Measurements from ENCODE around the gene PIM3.
"Not testable (repeated sequence)": the region's sequence is repeated elsewhere in the genome, so short reads cannot be mapped to it uniquely, and the experiment has no call there.

Gene PIM3

DNA sequence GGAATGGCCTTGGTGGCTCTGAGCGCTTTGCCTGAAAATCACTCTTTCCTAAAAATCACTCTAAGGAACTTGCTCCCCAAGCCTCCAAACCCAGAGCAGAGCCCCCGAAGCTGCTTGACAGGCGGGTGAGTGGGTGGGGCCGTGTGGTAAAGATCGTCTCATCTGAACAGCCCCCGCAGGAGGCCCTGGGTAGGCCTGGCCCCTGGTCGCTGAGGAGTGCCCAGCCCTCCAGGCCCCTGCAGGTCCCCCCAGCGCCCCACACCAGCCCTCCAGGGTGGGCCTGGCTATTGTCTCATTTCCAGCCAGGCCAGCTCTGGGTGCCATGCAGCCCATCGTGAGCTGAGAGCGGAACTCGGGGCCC lies 17.2 kb upstream of the PIM3 start:
- DNase-seq (ENCODE audit: low read depth in 2 of 2): no peak

DNA sequence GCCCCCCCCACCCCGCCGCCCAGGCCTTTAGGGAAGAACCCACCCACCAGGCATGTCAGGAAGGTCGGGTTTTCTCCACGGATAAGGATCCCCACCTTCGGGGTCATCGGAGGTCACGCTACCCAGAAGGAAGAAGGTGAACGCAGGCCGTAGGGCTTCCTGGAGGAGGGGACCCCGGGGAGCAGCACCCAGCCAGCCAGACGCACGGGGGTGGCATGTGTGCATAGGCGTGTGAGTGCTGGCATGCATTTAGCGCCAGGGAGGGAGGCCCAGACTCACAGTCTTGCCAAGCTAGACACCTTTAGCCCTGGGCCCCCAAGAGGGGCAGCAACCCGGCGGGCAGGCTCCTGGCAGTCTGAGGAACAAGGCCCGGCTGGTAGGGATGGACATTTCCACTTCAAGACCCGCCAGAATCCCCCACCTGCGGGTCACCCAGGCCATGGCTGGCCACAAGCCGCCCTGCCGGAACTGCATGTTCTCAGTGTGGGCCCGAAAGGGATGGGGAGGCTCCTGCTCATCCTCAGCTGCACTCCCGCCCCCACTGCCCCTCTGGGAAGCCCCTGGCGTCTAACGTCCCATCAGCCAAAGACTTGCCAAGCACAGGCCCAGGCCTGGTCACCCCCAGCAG lies 16.7 kb upstream of the PIM3 start:
- DNase-seq (ENCODE audit: low read depth in 2 of 2): no peak

DNA sequence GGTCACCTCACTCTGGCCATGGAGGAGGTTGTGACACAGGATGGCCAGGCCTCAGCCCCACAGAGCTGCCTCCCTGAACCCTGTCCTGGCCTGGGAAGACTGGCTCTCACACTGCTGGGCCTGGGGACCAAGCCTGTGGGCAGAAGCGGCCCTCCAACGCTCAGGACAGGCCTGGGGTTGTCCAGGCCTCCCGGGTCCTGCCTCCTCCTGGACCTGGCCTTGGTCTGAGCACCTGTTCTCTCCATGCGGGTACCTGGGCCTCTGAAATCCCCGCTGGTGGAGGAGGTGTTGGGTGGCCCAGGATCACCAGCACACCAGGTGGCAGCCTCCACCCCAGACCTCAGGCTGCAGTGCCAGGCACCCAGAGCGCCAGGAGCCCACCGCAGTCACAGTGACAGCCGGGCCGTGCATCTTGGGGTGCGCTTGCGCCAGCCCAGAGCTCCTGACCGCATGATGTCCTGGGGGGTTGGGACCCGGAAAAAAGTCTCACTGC lies 16.1 kb upstream of the PIM3 start:
- DNase-seq (ENCODE audit: low read depth in 2 of 2): no peak

DNA sequence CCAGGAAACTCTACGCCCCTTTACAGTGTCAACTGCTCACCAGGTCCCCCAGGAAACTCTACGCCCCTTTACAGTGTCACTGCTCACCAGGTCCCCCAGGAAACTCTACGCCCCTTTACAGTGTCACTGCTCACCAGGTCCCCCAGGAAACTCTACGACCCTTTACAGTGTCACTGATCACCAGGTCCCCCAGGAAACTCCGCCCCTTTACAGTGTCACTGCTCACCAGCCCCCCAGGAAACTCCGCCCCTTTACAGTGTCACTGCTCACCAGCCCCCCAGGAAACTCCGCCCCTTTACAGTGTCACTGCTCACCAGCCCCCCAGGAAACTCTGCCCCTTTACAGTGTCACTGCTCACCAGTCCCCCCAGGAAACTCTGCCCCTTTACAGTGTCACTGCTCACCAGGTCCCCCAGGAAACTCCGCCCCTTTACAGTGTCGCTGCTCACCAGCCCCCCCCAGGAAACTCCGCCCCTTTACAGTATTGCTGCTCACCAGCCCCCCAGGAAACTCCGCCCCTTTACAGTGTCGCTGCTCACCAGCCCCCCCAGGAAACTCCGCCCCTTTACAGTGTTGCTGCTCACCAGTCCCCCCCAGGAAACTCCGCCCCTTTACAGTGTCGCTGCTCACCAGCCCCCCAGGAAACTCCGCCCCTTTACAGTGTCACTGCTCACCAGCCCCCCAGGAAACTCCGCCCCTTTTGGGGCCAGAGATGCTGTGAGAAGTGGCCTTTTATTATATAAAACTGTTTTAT lies 15.4 kb upstream of the PIM3 start:
- not testable (repeated sequence) for DNase-seq (ENCODE audit: low read depth in 2 of 2)

DNA sequence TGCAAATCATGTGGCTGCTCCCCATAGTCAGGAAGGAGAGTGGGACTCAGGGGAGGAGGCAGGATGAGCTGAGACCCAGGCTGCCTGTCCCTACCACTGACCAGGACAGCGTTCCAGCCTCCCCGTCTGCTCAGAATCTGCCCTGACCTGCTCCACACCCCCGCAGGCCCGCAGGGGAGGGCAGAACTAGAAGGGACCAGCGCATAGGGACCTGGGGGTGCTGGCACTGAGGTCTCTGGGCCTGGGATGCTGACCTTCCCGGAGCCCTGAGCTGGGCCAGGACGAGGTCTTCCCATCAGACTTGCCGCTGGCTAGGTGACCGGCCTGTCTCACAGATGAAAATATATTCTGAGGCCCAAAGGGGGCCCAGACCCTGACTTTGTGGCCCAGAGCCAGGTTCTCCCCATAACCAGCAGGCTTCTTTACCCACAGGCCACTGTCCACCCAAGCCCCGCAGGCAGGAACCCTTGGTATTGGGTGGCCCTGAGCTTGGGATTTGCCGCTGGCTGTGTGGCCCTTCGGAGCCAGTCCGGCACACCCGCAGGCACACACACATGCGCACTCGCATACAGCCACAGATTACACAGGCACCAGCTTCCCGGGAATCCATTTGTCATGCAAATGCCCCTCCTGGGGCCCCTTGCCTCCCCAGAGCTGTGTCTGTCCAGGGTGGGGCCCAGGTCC lies 13.8 kb upstream of the PIM3 start:
- DNase-seq (ENCODE audit: low read depth in 2 of 2): no peak

DNA sequence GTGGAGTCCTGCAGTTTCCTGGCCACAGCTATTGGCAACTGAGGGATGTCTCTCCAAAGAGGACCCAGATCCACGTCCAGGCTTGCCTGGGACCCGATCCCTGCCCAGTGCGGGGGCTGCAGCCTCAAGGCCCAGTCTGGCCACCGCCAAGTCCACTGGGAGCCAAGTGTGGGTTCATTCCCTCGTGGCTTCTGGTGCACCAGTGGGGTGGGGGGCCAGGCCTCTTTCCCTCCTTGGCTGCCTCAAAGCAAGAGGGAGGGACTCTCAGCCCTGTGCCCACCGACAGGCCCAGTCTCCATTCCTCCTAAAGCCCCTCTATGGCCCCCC lies 13.3 kb upstream of the PIM3 start:
- no peak for DNase-seq (ENCODE audit: low read depth in 2 of 2)

DNA sequence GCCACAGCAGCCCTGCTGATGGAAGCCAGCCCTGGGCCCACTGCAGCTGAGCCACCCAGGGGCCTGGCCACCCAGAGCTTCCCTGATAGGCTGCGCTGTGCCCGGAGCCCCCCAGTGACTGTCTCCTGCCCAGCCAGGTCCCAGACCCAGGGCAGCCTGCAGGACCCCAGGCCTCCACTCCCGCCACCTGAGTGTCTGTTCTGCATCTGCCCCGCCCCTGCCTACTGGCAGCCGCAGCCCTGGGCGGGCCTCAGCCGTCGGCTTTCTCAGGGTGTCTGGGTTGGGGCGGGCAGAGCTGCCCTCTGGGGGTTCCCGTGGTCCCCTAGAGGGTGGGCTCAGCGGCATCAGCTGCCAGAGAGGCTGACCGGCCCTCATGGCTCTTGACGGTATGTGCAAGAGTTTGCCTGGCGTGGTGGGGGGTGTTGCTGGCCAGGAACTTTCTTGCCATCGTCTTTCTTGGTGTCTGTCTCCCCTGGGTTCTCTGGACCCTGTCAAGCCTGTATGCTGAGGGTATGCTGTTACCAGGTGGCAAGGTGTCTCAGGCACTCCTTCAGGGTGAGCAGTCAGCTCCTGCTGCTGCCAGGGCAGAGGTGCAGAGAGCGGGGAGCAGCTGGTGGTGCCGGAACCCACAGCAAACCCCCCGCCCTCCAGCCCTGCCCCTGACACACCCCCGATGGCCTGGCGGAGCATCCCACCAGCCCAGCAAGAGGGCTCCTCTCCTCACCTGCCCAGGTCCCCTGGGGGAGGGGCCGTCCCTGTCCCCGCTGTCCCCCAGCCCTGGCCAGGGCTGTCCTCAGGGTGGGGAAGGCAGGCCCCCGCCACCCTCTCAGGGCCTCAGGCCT lies 12.2 kb upstream of the PIM3 start:
- no peak for DNase-seq (ENCODE audit: low read depth in 2 of 2)

DNA sequence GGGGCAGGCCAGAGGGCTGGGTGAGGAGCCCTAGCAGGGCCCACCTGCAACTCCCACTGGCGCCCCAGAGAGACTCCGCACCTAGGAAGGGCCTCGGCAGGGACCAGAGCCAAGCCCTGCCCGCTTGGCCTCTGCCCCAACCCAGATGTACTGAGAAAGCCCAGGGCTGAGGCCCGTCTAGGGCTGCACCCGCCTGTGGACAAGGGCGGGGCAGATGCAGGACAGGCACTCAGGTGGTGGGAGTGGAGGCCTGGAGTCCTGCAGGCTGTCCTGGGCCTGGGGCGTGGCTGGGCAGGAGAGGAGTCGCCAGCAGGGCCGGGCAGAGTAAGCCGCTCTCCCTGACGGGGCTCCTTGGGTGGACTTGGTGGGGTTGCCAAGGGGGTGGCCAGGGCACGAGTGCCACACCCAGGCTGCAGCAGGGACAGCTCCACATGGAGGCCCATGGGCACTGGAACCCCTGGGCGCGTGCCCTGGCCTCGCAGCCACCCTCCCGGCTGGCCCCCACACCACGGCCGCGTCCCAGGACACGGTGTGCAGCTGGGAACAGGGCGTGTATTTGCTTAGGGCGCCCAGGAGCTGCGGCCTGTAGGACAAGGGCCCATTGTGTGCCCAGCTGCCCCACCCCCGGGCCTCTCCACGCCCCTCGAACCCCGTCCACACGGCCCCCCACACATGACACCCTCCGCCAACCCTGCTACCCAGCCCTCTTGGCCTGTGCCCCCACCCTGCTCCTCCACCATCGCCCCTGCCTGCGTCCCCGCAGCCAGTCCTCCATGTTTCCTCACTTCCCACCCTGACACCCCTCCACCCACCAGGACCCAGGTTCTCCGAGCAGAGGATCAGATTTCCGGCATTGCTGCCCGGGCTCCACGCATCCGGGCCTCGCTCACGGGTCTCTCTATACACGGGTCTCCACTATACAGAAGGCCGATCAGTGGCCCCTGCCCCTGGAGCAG lies 11.3 kb upstream of the PIM3 start:
- DNase-seq (ENCODE audit: low read depth in 2 of 2): no peak

DNA sequence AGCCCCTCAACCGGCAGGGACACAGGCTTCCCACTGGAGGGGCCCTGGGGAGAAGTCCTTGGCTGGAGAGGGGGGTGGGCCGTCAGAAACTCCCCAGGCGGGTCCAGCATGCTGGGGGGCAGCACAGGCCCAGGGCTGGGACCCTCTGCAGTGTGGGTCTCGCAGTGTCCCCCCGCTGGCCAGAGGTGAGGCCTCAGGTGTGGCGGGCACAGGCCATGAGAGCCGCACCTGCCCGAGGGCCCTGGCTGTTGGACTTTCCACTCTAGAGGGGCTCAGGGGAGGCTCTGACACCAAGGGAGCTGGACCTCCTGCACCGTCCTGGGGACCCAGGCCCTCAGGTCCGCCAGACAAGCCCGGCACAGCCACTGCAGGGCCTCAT lies 10.7 kb upstream of the PIM3 start:
- DNase-seq (ENCODE audit: low read depth in 2 of 2): no peak

DNA sequence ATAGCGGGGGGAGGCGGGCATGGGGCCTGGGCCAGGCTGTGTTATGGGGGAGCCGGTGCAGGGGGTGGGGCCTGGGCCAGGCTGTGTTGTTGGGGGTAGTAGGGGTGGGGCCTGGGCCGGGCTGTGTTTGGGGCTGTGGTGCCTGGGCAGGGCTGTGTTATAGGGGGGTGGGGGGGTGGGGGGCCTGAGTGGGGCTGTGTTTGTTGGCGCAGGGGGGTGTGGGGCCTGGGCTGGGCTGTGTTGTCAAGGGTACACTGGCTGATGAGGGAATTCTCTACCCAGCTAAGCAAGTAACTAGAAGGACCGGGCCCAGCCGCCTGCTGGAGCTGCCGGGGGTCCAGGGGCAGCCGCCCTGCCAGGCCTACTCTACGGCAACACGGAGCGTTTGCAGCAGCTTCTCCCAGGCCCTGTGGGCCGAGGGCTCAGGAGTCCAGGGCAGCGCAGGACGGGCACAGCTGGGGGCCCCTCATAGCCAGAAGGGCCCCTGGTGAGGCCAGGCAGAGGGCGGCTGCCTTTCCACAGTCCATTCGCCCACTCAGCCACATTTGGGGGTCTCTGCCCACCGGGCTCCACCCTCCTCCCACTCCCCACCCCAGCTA lies 10.1 kb upstream of the PIM3 start:
- DNase-seq (ENCODE audit: low read depth in 2 of 2): no peak

DNA sequence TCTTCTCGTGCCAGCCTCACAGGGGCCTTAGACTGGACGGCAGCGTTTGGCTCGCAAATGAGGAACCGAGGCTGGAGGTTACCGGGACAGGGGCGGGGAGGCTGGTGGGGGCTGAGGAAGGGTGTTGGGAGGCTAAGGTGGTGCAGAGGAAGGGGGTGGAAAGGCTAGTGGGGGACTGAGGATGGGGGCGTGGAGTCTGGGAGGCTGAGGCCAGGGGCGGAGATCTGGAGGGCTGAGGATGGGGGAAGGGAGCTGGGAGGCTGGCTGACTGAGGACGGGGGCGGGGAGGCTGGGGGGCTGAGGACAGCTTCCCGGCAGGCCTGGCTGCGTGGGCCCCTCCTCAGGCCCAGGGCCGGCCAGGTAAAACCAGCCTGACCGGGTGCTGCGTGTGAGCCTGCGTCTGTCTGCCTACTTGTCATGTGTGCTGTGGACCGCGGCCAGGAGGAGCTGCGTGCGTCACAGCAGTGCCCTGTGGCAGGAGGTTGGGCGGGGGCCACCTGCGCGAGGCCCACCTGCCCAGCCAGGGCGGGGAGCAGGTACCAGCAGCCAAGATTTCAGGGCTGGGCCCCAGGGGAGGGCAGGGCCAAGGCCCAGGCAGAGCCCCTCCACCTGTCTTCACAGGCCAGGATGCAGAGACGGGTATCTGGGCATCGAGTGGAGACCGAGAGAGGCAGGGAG lies 9.4 kb upstream of the PIM3 start:
- no peak for DNase-seq (ENCODE audit: low read depth in 2 of 2)

DNA sequence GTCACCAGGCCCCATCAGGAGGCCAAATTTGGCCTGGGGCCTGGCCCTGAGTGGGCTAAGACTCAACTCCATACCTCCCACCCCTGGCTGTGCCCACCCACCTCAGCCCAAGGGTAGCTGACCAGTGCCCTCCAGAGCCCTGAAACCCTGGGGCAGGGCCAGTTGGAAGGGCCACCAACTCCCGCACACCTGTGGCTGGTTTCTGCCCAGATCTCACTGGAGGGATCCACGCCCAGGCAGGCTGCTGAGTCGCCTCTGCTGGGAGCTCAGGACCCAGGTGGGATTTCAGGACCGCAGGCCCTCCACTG lies 8.9 kb upstream of the PIM3 start:
- no peak for DNase-seq (ENCODE audit: low read depth in 2 of 2)

DNA sequence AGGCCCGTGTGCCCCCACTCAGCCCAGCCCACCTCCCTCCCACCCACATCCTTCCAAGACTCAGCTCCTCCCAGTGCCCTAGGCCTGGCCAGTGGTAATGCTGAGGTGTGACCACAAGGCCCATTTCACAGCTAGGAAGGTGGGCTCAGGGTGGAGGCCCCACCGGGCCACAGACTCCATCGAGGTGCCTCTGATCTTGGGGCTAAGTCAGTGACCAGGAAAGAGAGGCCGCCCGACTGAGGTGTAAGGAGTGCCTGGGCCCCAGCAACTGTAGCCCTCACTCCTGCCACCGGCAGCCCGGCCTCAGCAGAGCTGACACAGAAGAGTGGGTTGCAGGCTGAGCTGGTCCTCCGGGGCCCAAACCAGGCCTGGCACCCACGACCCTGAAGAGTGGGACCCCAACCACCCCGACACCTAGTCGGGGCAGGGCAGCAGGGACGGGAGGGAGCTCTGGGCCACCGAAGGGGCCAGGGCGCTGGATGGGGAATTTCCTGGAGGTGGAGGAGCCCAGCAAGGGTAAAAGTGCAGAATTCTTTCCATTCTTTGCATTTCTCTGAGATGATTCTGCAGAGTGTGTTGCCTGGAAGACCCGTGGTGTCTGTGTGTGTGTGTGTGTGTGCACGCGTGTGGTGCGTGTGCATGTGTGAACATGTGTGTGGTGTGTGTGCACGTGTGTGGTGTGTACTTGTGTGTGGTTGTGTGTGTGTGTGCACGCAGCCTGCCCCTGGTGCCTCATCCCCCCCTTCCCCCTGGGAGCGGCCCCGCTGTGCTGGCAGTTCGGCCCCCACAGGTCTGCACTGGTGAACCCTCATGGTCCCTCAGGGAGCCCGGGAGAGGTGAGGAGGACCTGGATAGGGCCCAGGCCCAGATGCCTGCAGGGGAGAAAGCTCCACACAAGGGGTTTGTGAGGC lies 8.3 kb upstream of the PIM3 start:
- peak; percentile 80 to 84 for DNase-seq (ENCODE audit: low read depth in 2 of 2)

DNA sequence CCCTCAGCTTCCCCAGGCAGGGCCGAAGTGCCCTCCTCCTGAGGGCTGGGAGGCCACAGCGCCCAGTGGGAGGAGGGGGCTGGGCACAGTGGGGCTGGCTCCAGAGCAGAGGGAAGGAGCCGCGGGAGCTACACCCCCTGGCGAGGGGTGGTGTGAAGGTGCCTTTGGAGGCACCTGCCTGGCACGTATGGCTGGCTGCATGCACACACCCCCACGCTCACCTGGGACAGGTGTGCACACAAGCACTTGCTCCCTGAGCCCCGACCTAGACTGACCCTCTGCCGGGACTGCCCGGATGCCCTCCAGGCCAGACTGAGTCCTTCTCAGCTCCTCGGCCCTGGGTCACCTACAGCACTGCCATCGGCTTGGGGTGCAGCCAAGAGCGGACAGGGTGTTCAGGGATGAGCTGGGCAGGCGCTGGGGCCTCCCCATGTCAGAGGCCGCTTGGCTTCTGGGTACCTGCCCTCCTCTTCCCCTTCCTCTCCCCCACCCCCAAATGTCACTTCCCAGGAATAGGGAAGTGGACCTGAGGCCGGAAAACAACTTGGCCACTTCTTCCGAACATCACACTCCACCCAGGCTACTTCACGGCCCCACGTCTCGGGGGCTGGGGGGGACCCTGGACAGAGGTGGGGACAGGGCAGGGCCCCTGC lies 7.4 kb upstream of the PIM3 start:
- DNase-seq (ENCODE audit: low read depth in 2 of 2): no peak

DNA sequence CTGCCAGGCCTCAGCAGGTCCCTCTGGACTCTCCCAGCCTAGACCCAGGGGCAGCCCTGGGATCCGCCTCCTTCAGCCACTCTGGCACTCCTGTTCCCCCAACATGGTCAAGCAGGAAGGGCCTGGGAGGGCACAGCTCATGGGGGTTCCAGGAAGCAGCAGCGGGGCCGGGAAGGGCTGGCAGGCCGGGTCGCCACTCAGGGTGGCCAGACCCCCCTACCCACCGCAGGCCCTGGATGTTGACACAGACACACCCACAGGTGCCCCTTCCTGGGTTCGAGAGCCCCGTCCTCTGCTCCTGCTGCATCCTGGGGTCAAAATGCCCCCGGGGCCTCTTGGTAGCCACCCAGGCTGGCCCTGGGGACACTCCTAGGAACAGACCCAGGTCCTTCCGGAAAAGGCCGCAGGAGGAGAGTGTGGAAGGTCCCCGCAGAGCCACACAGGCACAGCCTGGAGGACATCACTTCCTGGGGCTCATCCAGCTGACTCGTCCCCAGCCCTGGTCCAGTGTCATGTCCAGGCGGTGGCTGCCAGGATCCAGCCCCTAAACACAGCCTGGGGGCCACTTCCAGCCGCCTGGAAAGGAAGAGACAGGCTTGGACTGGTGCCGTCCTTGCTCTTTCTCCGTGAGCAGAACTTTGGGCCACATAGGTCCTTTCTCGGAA lies 6.8 kb upstream of the PIM3 start:
- no peak for DNase-seq (ENCODE audit: low read depth in 2 of 2)

DNA sequence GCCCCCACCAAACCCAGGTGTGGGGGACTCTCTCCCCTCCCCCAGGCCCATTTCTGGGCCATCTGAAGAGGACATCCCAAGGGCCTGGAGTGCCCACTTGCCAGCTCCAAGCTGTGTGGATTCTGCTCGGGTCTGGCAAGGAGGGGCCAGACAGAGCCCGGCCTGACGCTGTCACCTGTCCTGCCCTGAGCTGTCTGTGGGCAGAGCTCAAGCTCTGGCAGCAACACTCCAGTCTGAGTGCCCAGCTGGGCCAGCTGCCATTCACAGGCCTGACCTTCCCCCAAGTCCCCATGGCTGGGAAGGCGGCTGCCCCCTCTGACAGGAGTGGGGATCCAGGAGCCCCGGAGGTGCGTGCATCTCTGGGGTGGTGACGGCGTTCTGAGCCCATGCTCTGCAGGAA lies 6.2 kb upstream of the PIM3 start:
- DNase-seq (ENCODE audit: low read depth in 2 of 2): no peak

DNA sequence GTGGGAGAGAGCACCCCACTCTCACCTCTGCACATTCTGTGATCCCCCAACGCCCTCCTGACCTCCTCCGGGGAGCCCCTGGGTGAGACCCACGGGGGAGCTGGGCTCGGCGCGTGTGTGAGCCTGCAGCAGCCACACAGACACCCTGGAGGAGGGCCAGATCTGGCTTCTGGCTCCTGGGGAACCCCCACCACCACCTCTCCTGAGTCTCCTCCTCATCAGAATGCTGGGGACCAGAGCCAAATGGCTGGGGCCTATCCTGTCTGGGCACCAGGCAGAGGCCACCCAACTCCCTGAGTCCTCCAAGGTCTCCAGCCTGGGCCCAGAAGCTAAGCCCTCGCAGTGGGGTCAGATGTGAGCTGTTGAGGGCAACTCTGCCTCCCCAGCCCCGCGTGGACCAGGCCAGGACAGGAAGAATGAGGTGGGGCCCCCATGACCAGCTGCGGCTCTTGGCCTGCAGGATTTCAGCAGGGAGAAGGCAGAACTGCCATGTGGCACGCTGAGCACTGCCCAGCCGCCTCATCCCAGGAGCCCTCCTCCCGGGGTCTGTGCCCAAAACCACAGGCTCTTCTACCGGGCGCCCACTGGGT lies 5.5 kb upstream of the PIM3 start:
- no peak for DNase-seq (ENCODE audit: low read depth in 2 of 2)
